MM.1S (cell line): Measurements from ENCODE around the gene FOXG1.

Experiments
- DNase-seq: peaks from one replicate; pipeline ENCODE4 v3.0.0-alpha.2; 2015
- H2AFZ ChIP-seq: fragments of 300-600 bp; sonication (generic); 2 replicates; pipeline ENCODE4 v1.6.0; 2016; ENCODE audit warnings: antibody characterized with exemption, low read length
- H3F3A ChIP-seq: fragments of 300-600 bp; sonication (generic); 2 replicates; pipeline ENCODE4 v1.6.1; 2016; ENCODE audit warnings: mild to moderate bottlenecking, antibody characterized with exemption, low read length, moderate library complexity, mixed read lengths; ENCODE audit not compliant: insufficient read depth
- H3K27ac ChIP-seq: fragments of 300-600 bp; sonication (generic); 2 replicates; pipeline ENCODE4 v1.5.1; 2016; ENCODE audit warnings: mild to moderate bottlenecking, low read length
- H3K27me3 ChIP-seq: fragments of 300-600 bp; sonication (generic); replicated peaks from 2 replicates; pipeline ENCODE4 v1.6.0; 2016; ENCODE audit warnings: low read length; ENCODE audit not compliant: insufficient read depth
- H3K36me3 ChIP-seq: fragments of 300-600 bp; sonication (generic); replicated peaks from 2 replicates; pipeline ENCODE4 v1.6.1; 2016; ENCODE audit warnings: mild to moderate bottlenecking, low read length, mixed read lengths; ENCODE audit not compliant: insufficient read depth
- H3K4me1 ChIP-seq: fragments of 300-600 bp; sonication (generic); 2 replicates; pipeline ENCODE4 v1.6.1; 2016; ENCODE audit warnings: low read length, mixed read lengths
- H3K4me2 ChIP-seq: fragments of 300-600 bp; sonication (generic); 2 replicates; pipeline ENCODE4 v1.6.0; 2016; ENCODE audit warnings: low read depth, low read length
- H3K4me3 ChIP-seq: fragments of 300-600 bp; sonication (generic); 2 replicates; pipeline ENCODE4 v1.5.1; 2016; ENCODE audit warnings: low read length, mixed read lengths
- H3K79me2 ChIP-seq: fragments of 300-600 bp; sonication (generic); 2 replicates; pipeline ENCODE4 v1.6.1; 2016; ENCODE audit warnings: mixed run types, low read length, mixed read lengths
- H3K9ac ChIP-seq: fragments of 300-600 bp; sonication (generic); 2 replicates; pipeline ENCODE4 v1.6.1; 2016; ENCODE audit warnings: low read length, mixed read lengths
- H3K9me2 ChIP-seq: fragments of 300-600 bp; sonication (generic); replicated peaks from 2 replicates; pipeline ENCODE4 v1.6.1; 2016; ENCODE audit warnings: mild to moderate bottlenecking, low read length, mixed read lengths; ENCODE audit not compliant: insufficient read depth
- H3K9me3 ChIP-seq: fragments of 300-600 bp; sonication (generic); replicated peaks from 2 replicates; pipeline ENCODE4 v1.6.1; 2016; ENCODE audit warnings: mild to moderate bottlenecking, low read length, mixed read lengths; ENCODE audit not compliant: insufficient read depth
- H4K20me1 ChIP-seq: fragments of 300-600 bp; sonication (generic); 2 replicates; pipeline ENCODE4 v1.6.1; 2016; ENCODE audit warnings: mild to moderate bottlenecking, low read length, moderate library complexity, mixed read lengths; ENCODE audit not compliant: insufficient read depth
- EZH2 ChIP-seq: fragments of 300-600 bp; sonication (generic); optimal IDR thresholded peaks from 2 replicates; pipeline ENCODE3; 2017; ENCODE audit warnings: low read depth, mild to moderate bottlenecking, antibody characterized with exemption, low read length, mixed read lengths
- EZH2phosphoT487 ChIP-seq: fragments of 300-600 bp; sonication (generic); IDR thresholded peaks from 2 replicates; pipeline ENCODE4 v1.6.1; 2018; ENCODE audit warnings: antibody characterized with exemption, low read length
- TF ChIP-seq, protein P1 (sequence below): fragments of 300-600 bp; sonication (generic); IDR thresholded peaks from 2 replicates; pipeline ENCODE4 v1.5.1; 2016; ENCODE audit warnings: antibody characterized with exemption, low read length, mixed read lengths

Gene FOXG1

DNA sequence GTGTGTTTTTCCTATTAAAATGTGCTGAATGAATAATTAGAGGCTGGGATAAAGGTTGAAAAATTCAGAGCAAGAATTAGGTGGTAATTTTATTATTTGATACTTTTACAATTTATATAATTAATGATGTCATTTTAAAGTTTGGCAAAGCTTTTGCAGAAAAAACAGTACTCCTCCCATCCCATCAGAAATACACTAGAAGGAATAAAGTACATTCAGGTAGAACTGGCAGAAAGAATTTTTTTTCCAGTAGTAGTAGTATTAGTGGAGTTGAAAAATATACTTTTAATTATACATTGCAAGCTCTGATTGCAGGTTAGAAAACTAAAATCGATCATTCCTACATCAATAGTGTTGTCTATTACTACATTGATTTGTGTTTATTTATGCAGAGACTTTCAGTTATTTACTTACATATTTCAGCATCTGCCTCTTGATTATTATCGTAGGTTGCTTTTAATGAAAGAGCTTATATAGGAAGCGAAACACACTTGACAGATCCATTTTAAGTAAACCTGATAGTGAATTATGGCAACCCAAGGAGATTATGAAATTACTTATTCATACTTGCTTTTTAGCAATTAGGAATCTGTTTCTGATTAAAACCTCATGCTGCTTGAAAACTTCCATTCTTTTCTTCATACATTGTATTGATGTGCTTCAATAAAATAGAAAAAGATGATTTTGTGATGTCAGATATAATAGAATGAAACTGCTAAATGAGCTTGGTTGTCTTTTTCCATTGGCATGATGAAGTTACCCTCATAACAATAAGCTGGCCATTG lies 10.1 kb downstream of the FOXG1 start:
- Histone ChIP-seq H3K9ac (no peak overlapping the region), H3F3A (no peaks in the 10 kb centered on the region), H3K4me2 (no peak overlapping the region), H3K79me2 (no peaks in the 10 kb centered on the region), H3K36me3 (no peaks in the 10 kb centered on the region), H3K27ac (no peak overlapping the region), H3K9me3 (no peaks in the 10 kb centered on the region), H3K4me1 (no peaks in the 10 kb centered on the region), H3K27me3 (no peaks in the 10 kb centered on the region), H4K20me1 (no peaks in the 10 kb centered on the region), H2AFZ (no peak overlapping the region), H3K9me2 (no peaks in the 10 kb centered on the region), H3K4me3 (no peak overlapping the region)
- TF ChIP-seq EZH2phosphoT487 (no peak), EZH2 (no peak)
- TF ChIP-seq, protein P1, sequence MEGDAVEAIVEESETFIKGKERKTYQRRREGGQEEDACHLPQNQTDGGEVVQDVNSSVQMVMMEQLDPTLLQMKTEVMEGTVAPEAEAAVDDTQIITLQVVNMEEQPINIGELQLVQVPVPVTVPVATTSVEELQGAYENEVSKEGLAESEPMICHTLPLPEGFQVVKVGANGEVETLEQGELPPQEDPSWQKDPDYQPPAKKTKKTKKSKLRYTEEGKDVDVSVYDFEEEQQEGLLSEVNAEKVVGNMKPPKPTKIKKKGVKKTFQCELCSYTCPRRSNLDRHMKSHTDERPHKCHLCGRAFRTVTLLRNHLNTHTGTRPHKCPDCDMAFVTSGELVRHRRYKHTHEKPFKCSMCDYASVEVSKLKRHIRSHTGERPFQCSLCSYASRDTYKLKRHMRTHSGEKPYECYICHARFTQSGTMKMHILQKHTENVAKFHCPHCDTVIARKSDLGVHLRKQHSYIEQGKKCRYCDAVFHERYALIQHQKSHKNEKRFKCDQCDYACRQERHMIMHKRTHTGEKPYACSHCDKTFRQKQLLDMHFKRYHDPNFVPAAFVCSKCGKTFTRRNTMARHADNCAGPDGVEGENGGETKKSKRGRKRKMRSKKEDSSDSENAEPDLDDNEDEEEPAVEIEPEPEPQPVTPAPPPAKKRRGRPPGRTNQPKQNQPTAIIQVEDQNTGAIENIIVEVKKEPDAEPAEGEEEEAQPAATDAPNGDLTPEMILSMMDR: no peak
- DNase-seq: no peak

DNA sequence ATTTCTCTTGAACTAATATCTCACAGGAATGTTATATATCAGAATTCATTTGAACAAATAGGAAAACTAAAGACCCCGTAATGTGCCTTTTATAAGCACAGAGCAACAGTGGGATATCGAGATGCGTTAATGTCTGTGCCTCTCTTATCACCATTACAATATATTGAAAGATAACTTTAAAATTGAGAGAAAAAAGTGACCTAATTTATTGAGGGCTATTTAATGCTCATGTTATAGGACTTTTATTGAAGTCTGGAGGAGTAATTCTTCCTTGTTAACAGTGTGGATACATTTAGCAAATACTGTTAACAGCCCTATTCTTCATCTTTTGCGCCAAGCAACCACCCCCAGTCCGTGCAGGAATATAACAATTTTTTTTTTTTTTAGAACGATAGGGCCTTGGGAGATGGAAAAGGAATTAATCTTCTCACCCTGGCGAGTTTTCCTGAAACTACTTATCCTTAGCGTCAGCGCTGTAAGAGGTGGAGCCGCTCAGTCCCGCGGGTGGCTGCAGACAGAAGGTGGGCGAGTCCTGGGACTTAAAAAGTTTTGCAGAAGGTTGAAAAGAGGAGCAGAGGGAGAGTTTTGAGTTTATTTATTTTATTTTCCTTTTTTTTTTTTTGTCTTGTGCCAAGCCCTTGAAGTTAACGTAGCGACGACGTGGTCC lies 11.0 kb downstream of the FOXG1 start:
- H3K27me3 ChIP-seq: no peaks in the 10 kb centered on the region
- H2AFZ ChIP-seq: no peak overlapping the region
- no peak for DNase-seq
- H3K4me2 ChIP-seq: no peak overlapping the region
- H3K79me2 ChIP-seq: no peaks in the 10 kb centered on the region
- H3F3A ChIP-seq: no peaks in the 10 kb centered on the region
- no peak for TF ChIP-seq EZH2phosphoT487
- TF ChIP-seq, protein P1: no peak
- TF ChIP-seq EZH2: no peak
- no peaks in the 10 kb centered on the region for H3K36me3 ChIP-seq
- H3K27ac ChIP-seq: no peak overlapping the region
- no peaks in the 10 kb centered on the region for H3K4me1 ChIP-seq
- H3K4me3 ChIP-seq: no peak overlapping the region
- no peaks in the 10 kb centered on the region for H3K9me3 ChIP-seq
- no peak overlapping the region for H3K9ac ChIP-seq
- no peaks in the 10 kb centered on the region for H3K9me2 ChIP-seq
- no peaks in the 10 kb centered on the region for H4K20me1 ChIP-seq

DNA sequence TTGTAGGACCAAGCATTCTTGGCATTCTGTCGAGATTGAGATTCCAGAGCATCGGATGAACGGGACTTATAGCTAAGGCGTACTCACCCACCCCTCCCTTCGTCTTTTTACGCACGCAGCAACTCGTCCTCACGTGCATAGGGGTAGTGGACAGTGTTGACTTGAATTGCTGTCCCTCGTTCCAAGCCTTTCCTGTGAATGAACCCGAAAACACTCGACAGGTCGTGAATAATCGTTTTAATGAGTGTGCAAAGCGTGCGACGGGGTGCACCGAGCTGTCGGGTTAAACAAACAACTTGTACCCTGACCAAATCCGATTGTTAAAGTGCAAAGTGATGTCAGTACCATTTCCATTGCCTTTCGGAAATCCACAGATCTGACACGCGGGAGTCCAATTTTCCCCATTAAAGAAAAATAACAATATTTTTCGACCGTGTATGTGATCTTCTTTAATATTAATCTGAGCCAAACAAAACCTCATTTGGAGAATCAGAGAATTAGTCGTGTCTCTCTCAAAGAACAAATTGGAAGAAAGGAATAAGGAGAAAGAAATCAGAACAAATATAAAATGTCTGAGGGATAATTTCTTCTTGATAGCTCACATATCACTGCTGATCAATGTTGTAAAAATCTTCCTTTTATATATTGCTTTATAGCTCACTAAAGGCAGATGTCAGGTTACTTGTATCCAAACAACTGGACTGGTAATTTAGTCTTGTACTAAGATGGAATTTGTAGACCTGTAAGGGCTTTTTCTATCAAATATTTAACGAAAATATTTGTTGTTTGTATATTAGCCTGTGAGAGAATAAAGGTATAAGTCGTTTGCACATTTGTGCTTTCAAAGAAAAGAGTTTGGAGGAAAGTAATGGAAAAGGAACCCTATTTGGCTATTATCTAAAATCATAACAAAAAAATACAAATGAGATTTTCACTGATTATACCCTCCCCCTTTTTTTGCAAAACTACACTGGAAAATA lies 11.8 kb downstream of the FOXG1 start:
- TF ChIP-seq EZH2: no peak
- no peak for TF ChIP-seq EZH2phosphoT487
- no peaks in the 10 kb centered on the region for H3K27me3 ChIP-seq
- no peaks in the 10 kb centered on the region for H4K20me1 ChIP-seq
- no peak overlapping the region for H3K4me3 ChIP-seq
- H3F3A ChIP-seq: no peaks in the 10 kb centered on the region
- H3K36me3 ChIP-seq: no peaks in the 10 kb centered on the region
- no peak overlapping the region for H2AFZ ChIP-seq
- no peak for DNase-seq
- no peak overlapping the region for H3K9ac ChIP-seq
- H3K4me1 ChIP-seq: no peaks in the 10 kb centered on the region
- no peaks in the 10 kb centered on the region for H3K9me2 ChIP-seq
- H3K79me2 ChIP-seq: no peaks in the 10 kb centered on the region
- no peaks in the 10 kb centered on the region for H3K9me3 ChIP-seq
- no peak overlapping the region for H3K4me2 ChIP-seq
- H3K27ac ChIP-seq: no peak overlapping the region
